HepG2 (cell line): ENCODE measurements around the gene UGT3A2. TPM values are rescaled to one million over a fixed set of nuclear protein-coding genes. Genes with fewer than 3 reads are reported as not detected.

Experiments
- ATAC-seq: fragments of 200-7000 bp; cut with Tn5 transposase; 3 replicates; pipeline ENCODE4 v1.9.1; 2020; ENCODE audit warnings: mild to moderate bottlenecking, moderate library complexity
- BruUV-seq: library from RNA; stranded (reverse); fragments of 400-500 nt; replicated peaks from 2 replicates; lab custom pipeline; 2021; lab: Mats Ljungman, UMichigan
- CTCF ChIA-PET: fragments of 300-600 bp; formaldehyde crosslinking; extraction: SDS; loops from one replicate; lab custom pipeline; 2021; ENCODE audit warnings: low total read pairs, inconsistent platforms, low intra/inter-chr PET ratio; lab: Yijun Ruan, JAX
- POLR2A ChIA-PET: fragments of 350-600 bp; sonication (Branson Sonifier 250); formaldehyde crosslinking; loops from one replicate; lab custom pipeline; 2020; ENCODE audit warnings: antibody characterized with exemption, inconsistent platforms; lab: Yijun Ruan, JAX
- DNase-seq: peaks from one replicate; pipeline ENCODE4 v3.0.0-alpha.2; 2015; ENCODE audit warnings: low spot score
- FAIRE-seq: peaks from 3 replicates; lab custom pipeline; 2011; peaks lifted over from hg19 to GRCh38; lab: Jason Lieb, UNC
- H2AFZ ChIP-seq: one replicate; pipeline ENCODE4 v1.6.1; 2011; ENCODE audit warnings: low read length, inconsistent platforms
- H3K27ac ChIP-seq: fragments of 300-600 bp; 3 replicates; pipeline ENCODE4 v1.8.0; 2011; ENCODE audit warnings: mixed run types, mild to moderate bottlenecking, mixed read lengths, low read length, inconsistent platforms; ENCODE audit not compliant: insufficient read depth; ENCODE audit errors: extremely low read length
- H3K27me3 ChIP-seq, 2 experiments: fragments of 200-600 bp in 1 of 2; 2 replicates in 1 of 2; 3 replicates in 1 of 2; pipeline versions ENCODE4 v1.6.0 to v1.8.0; 2011; ENCODE audit warnings: low read length in 2 of 2, mild to moderate bottlenecking in 2 of 2, moderate library complexity in 2 of 2, inconsistent platforms in 1 of 2; ENCODE audit not compliant: insufficient read depth in 2 of 2, control insufficient read depth in 1 of 2
- H3K36me3 ChIP-seq, 2 experiments: fragments of 200-600 bp in 1 of 2; replicated peaks in 1 of 2; 2 replicates in 1 of 2; 3 replicates in 1 of 2; pipeline versions ENCODE4 v1.5.1 to v1.8.0; 2011; ENCODE audit warnings: low read length in 2 of 2, inconsistent platforms in 1 of 2; ENCODE audit not compliant: insufficient read depth in 2 of 2, control insufficient read depth in 1 of 2
- H3K4me1 ChIP-seq: 2 replicates; pipeline ENCODE4 v1.5.1; 2012; ENCODE audit warnings: low read length, inconsistent platforms; ENCODE audit not compliant: insufficient read depth
- H3K4me2 ChIP-seq: 2 replicates; pipeline ENCODE4 v1.6.0; 2011; ENCODE audit warnings: low read depth, low read length, inconsistent platforms
- H3K4me3 ChIP-seq, 3 experiments: fragments of 200-600 bp in 1 of 3; sonication (generic), shearing (Covaris generic) in 1 of 3; replicated peaks in 1 of 3; 2 replicates each; pipeline ENCODE4 v1.5.1; 2011 to 2016; ENCODE audit warnings: low read length in 3 of 3, inconsistent platforms in 2 of 3, low read depth in 2 of 3, mild to moderate bottlenecking in 2 of 3, control low read depth in 1 of 3, mixed read lengths in 1 of 3; ENCODE audit not compliant: insufficient read depth in 1 of 3
- H3K79me2 ChIP-seq: one replicate; pipeline ENCODE4 v1.6.1; 2011; ENCODE audit warnings: low read length, inconsistent platforms; ENCODE audit not compliant: insufficient read depth
- H3K9ac ChIP-seq: 2 replicates; pipeline ENCODE4 v1.6.0; 2011; ENCODE audit warnings: mild to moderate bottlenecking, low read depth, low read length, inconsistent platforms; ENCODE audit not compliant: insufficient read depth
- H3K9me3 ChIP-seq: 2 replicates; pipeline ENCODE4 v1.5.1; 2012; ENCODE audit warnings: mild to moderate bottlenecking, low read length
- H4K20me1 ChIP-seq: 2 replicates; pipeline ENCODE4 v1.6.0; 2011; ENCODE audit warnings: inconsistent platforms, mild to moderate bottlenecking, low read length, moderate library complexity; ENCODE audit not compliant: insufficient read depth
- ATAD3A ChIP-seq: sonication (generic); formaldehyde crosslinking; IDR thresholded peaks from 2 replicates; pipeline ENCODE4 v1.4.0; 2020; ENCODE audit warnings: missing genetic modification reagents
- CBX1 ChIP-seq: IDR thresholded peaks from one replicate; pipeline ENCODE4 v1.6.1; 2016; ENCODE audit warnings: antibody characterized with exemption, low read depth
- HMGXB4 ChIP-seq, 2 experiments: sonication (generic) in 1 of 2; formaldehyde crosslinking in 1 of 2; IDR thresholded peaks; 2 replicates each; pipeline versions ENCODE4 v1.4.0 to v1.6.1; 2018 to 2020; ENCODE audit warnings: missing genetic modification reagents in 2 of 2, borderline replicate concordance in 1 of 2, low read depth in 1 of 2, mild to moderate bottlenecking in 1 of 2, missing biosample characterization in 1 of 2
- ONECUT2 ChIP-seq: sonication (generic); formaldehyde crosslinking; IDR thresholded peaks from 2 replicates; pipeline ENCODE4 v1.4.0; 2020; ENCODE audit warnings: missing genetic modification reagents
- SOX13 ChIP-seq, 3 experiments: fragments of 450-650 bp in 1 of 3; sonication (generic) in 1 of 3; formaldehyde crosslinking in 1 of 3; IDR thresholded peaks in 2 of 3; conservative IDR thresholded peaks in 1 of 3; 2 replicates each; pipeline versions ENCODE4 v1.5.0 to v1.6.1; 2016 to 2020; ENCODE audit warnings: antibody characterized with exemption in 1 of 3, mild to moderate bottlenecking in 1 of 3, missing compliant biosample characterization in 1 of 3, missing genetic modification reagents in 1 of 3, moderate library complexity in 1 of 3
- SRY ChIP-seq: sonication (generic); formaldehyde crosslinking; IDR thresholded peaks from 2 replicates; pipeline ENCODE4 v1.8.0; 2022; ENCODE audit warnings: mild to moderate bottlenecking, missing genetic modification reagents
- SYNCRIP ChIP-seq: fragments of 200-400 bp; formaldehyde crosslinking; IDR thresholded peaks from 2 replicates; pipeline ENCODE4 v1.6.1; 2018; ENCODE audit warnings: mild to moderate bottlenecking, low read depth, low read length; ENCODE audit not compliant: insufficient read depth
- TAF15 ChIP-seq: fragments of 200-400 bp; formaldehyde crosslinking; IDR thresholded peaks from one replicate; pipeline ENCODE4 v1.6.1; 2018; ENCODE audit warnings: mild to moderate bottlenecking, low read depth, low read length; ENCODE audit not compliant: poor library complexity, severe bottlenecking
- TBP ChIP-seq: sonication (generic); formaldehyde crosslinking; IDR thresholded peaks from 2 replicates; pipeline ENCODE4 v1.5.0; 2020; ENCODE audit warnings: missing genetic modification reagents
- YEATS4 ChIP-seq: sonication (generic); formaldehyde crosslinking; IDR thresholded peaks from 2 replicates; pipeline ENCODE4 v1.4.0; 2020; ENCODE audit warnings: missing genetic modification reagents, borderline replicate concordance
- ZNF432 ChIP-seq: sonication (generic); formaldehyde crosslinking; IDR thresholded peaks from 2 replicates; pipeline ENCODE4 v1.5.0; 2020; ENCODE audit warnings: missing genetic modification reagents, mild to moderate bottlenecking, borderline replicate concordance
- WGBS: methylation state at CpG from one replicate; pipeline ENCODE4 v1.1.6; 2017; ENCODE audit warnings: low lambda C conversion rate; 5-methylcytosine and 5-hydroxymethylcytosine counted together
- in situ Hi-C: cut with HindIII; loops from 2 replicates; pipeline ENCODE4 v1.10.0; 2017; ENCODE audit warnings: low pct_unique_long_range_greater_than_20kb; ENCODE audit not compliant: extremely low pct_ligation_motif_present
- intact Hi-C: fragments of 100-400 bp; cut with micrococcal nuclease; formaldehyde crosslinking; loops from one replicate; pipeline ENCODE4 v1.10.0; 2022; ENCODE audit not compliant: unreplicated experiment
- polyA plus RNA-seq, 8 experiments: library from polyadenylated mRNA; depleted of rRNA in 3 of 8; stranded (reverse) in 7 of 8; unstranded in 1 of 8; fragments of >200 nt; fragmentation: Illumina TruSeq in 4 of 8; extraction: Trizol in 4 of 8; gene quantifications; 2 replicates each; pipeline versions ENCODE4 v1.2.1 to v1.2.3, GENCODE V29; 2011 to 2016; ENCODE audit warnings: low read depth in 4 of 8, missing spikeins in 1 of 8, mixed read lengths in 1 of 8; ENCODE audit not compliant: insufficient read depth in 1 of 8
- total RNA-seq, 5 experiments: library from RNA; depleted of rRNA; stranded (reverse); fragments of >200 nt; fragmentation: Illumina TruSeq; extraction: Trizol; gene quantifications; 2 replicates each; pipeline ENCODE4 v1.2.3, GENCODE V29; 2016; ENCODE audit warnings: low read depth in 1 of 5

The UGT3A2 gene
- total and polyA plus RNA-seq, 2 of the 13 experiments (the other 11 are each of a cell fraction or from before 2014, with no cell fraction given) = not detected

GRCh38 chr5:35988529-35988928 is 78.2 kb downstream of the UGT3A2 start:
- H3K4me1 ChIP-seq = no peaks in the 10 kb centered on the region
- peaks cover 0 to 15% of the 10 kb centered on the region in 2 experiments; a peak in 2 of 5 replicates for H3K27me3 ChIP-seq
- no peaks in the 10 kb centered on the region for H3K79me2 ChIP-seq
- in situ Hi-C loops = no loop called here
- H2AFZ ChIP-seq = no peak overlapping the region
- H4K20me1 ChIP-seq = no peaks in the 10 kb centered on the region
- TF ChIP-seq SOX13 (IDR thresholded peaks at IDR 0.05) = no peak
- no peak for TF ChIP-seq SOX13 (CRISPR knock-in tag; conservative IDR thresholded peaks at IDR 0.05 in 1 of 2, IDR thresholded peaks at IDR 0.05 in 1 of 2)
- TF ChIP-seq CBX1 = no peak
- TF ChIP-seq SRY (CRISPR knock-in tag) = no peak
- no peak for TF ChIP-seq ATAD3A
- no peak for TF ChIP-seq YEATS4
- no peak for TF ChIP-seq TAF15
- no peak for TF ChIP-seq ZNF432
- TF ChIP-seq TBP (CRISPR knock-in tag) = no peak
- TF ChIP-seq HMGXB4 (CRISPR knock-in tag; IDR thresholded peaks at IDR 0.05; ENCODE audit: borderline replicate concordance in 1 of 2, low read depth in 1 of 2) = no peak
- TF ChIP-seq SYNCRIP = no peak
- no peak for TF ChIP-seq ONECUT2
- ATAC-seq = no peak
- no peak for FAIRE-seq
- no peaks in the 10 kb centered on the region for H3K36me3 ChIP-seq
- no peaks in the 10 kb centered on the region for H3K9me3 ChIP-seq
- BruUV-seq = no TSS peak
- no peak overlapping the region for H3K27ac ChIP-seq
- no peak overlapping the region for H3K9ac ChIP-seq
- no peak overlapping the region for H3K4me2 ChIP-seq
- 21% methylated on average over 4 of the region's 4 CpGs for WGBS
- ChIA-PET POLR2A (no interaction called here), CTCF (no interaction called here)
- no peak overlapping the region for H3K4me3 ChIP-seq
- DNase-seq = no peak
- intact Hi-C loops = no loop called here
